Measurements from ENCODE around the gene PIGQ.
A peak's percentile ranks its signal among the peaks of the same experiment; 100 is the strongest.

PIGQ gene

GRCh38 chr16:567373-568256, 2.2 kb upstream of the PIGQ start:
- no peak for DNase-seq (ENCODE audit: low read depth in 2 of 2)

- no peak for DNase-seq (ENCODE audit: low read depth in 2 of 2)
Measured at GRCh38 chr16:568401-569258, 1.1 kb upstream of the PIGQ start.

- no peak for DNase-seq (ENCODE audit: low read depth in 2 of 2)
Measured at GRCh38 chr16:572865-573650, 3.3 kb downstream of the PIGQ start.

GRCh38 chr16:574021-574760, 4.4 kb downstream of the PIGQ start:
- no peak for DNase-seq (ENCODE audit: low read depth in 2 of 2)

- no peak for DNase-seq (ENCODE audit: low read depth in 2 of 2)
Measured at GRCh38 chr16:575354-576196, 5.8 kb downstream of the PIGQ start.

- no peak for DNase-seq (ENCODE audit: low read depth in 2 of 2)
Measured at GRCh38 chr16:576197-576822, 6.5 kb downstream of the PIGQ start.

- DNase-seq (ENCODE audit: low read depth in 2 of 2), result no peak
Measured at GRCh38 chr16:576823-577201, 7.0 kb downstream of the PIGQ start.

GRCh38 chr16:577796-578195, 8.0 kb downstream of the PIGQ start:
- DNase-seq (ENCODE audit: low read depth in 2 of 2), result no peak

GRCh38 chr16:578232-578869, 8.6 kb downstream of the PIGQ start:
- DNase-seq (ENCODE audit: low read depth in 2 of 2), result no peak

GRCh38 chr16:578870-579405, 9.2 kb downstream of the PIGQ start:
- peak; percentile 43 to 60 for DNase-seq (ENCODE audit: low read depth in 2 of 2)

GRCh38 chr16:580141-580945, 10.6 kb downstream of the PIGQ start:
- DNase-seq (ENCODE audit: low read depth in 2 of 2), result no peak

GRCh38 chr16:580946-581498, 11.3 kb downstream of the PIGQ start:
- no peak for DNase-seq (ENCODE audit: low read depth in 2 of 2)

- no peak for DNase-seq (ENCODE audit: low read depth in 2 of 2)
Measured at GRCh38 chr16:582218-582613, 12.4 kb downstream of the PIGQ start.

- no peak for DNase-seq (ENCODE audit: low read depth in 2 of 2)
Measured at GRCh38 chr16:582614-583331, 13.0 kb downstream of the PIGQ start.

- DNase-seq (ENCODE audit: low read depth in 2 of 2), result no peak
Measured at GRCh38 chr16:583470-583814, 13.7 kb downstream of the PIGQ start.

GRCh38 chr16:583815-584591, 14.2 kb downstream of the PIGQ start:
- DNase-seq (ENCODE audit: low read depth in 2 of 2), result no peak

- no peak for DNase-seq (ENCODE audit: low read depth in 2 of 2)
Measured at GRCh38 chr16:585351-585750, 15.6 kb downstream of the PIGQ start.

All from stimulated activated CD4-positive, alpha-beta T cell treated with anti-CD3 and anti-CD28 coated beads, Interleukin-12 subunit alpha, Interleukin-12 subunit beta, amount 100 ng/mL, for 24 hours (primary cell).